Kidney epithelial cell (primary cell): ENCODE results near the gene BLMH. TPM values are rescaled to one million over a fixed set of nuclear protein-coding genes. Genes with fewer than 3 reads are reported as not detected.

Experiments
- DNase-seq: peaks from one replicate; pipeline ENCODE4 v3.0.0-alpha.2; 2010; ENCODE audit warnings: low read depth
- H3K27me3 ChIP-seq: 2 replicates; pipeline ENCODE4 v1.6.0; 2011; ENCODE audit warnings: low read length; ENCODE audit not compliant: control insufficient read depth, insufficient read depth
- H3K36me3 ChIP-seq: 2 replicates; pipeline ENCODE4 v1.5.1; 2011; ENCODE audit warnings: low read length; ENCODE audit not compliant: control insufficient read depth, insufficient read depth
- H3K4me3 ChIP-seq: 2 replicates; pipeline ENCODE4 v1.5.1; 2011; ENCODE audit warnings: low read depth, mild to moderate bottlenecking, control low read depth, low read length
- CTCF ChIP-seq: IDR thresholded peaks from 2 replicates; pipeline ENCODE4 v1.5.1; 2011; ENCODE audit warnings: mild to moderate bottlenecking, moderate library complexity, low read length, control low read depth, inconsistent platforms; ENCODE audit not compliant: insufficient read depth, poor library complexity, severe bottlenecking
- total RNA-seq: library from RNA; depleted of rRNA; stranded (reverse); fragments of >200 nt; gene quantifications from 2 replicates; pipeline ENCODE4 v1.2.3, GENCODE V29; 2015

BLMH gene
- total RNA-seq, 1 donor from 2014 or later = 29.4 TPM

DNA sequence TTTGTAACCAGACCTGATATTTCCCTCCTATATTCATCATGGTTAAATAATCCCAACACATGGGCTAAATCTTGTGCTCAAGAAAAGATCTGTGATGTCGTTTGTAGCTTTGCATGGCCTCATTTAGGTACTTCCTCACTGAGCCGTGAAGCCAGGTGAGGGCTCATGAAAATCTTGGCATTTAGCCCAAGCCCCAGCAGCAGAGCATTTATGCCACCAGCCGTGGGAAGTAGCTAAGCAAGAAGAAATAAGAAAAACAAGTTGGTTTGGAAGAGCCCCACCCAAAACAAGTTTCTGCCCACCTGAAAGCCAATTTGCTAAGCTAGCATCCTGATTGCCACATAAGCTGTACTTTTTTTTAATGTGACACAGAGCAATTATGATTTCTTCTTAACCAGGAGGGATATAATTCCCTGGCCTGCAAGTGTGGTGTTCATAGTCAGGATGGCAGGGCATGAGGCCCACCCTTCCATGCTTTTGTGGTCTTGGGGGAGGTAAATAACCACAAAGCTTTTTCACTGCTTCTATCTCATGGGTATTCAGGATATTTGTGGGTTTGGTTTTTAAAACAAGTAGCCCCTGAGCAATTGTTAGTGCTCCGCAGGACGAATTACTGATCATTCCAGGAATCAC, 31.6 kb upstream of the BLMH start:
- H3K4me3 ChIP-seq = no peak overlapping the region
- DNase-seq = no peak
- no peak for TF ChIP-seq CTCF
- no peaks in the 10 kb centered on the region for H3K36me3 ChIP-seq
- no peaks in the 10 kb centered on the region for H3K27me3 ChIP-seq

GRCh38 chr17:30321314-30321713, 29.6 kb upstream of the BLMH start:
- Histone ChIP-seq H3K27me3 (no peaks in the 10 kb centered on the region), H3K4me3 (no peak overlapping the region), H3K36me3 (no peaks in the 10 kb centered on the region)
- no peak for TF ChIP-seq CTCF
- no peak for DNase-seq

- H3K4me3 ChIP-seq = no peak overlapping the region
- DNase-seq = no peak
- no peak for TF ChIP-seq CTCF
- H3K27me3 ChIP-seq = no peaks in the 10 kb centered on the region
- no peaks in the 10 kb centered on the region for H3K36me3 ChIP-seq
These were observed 26.4 kb upstream of the BLMH start for GRCh38 chr17:30318155-30318554.

DNA sequence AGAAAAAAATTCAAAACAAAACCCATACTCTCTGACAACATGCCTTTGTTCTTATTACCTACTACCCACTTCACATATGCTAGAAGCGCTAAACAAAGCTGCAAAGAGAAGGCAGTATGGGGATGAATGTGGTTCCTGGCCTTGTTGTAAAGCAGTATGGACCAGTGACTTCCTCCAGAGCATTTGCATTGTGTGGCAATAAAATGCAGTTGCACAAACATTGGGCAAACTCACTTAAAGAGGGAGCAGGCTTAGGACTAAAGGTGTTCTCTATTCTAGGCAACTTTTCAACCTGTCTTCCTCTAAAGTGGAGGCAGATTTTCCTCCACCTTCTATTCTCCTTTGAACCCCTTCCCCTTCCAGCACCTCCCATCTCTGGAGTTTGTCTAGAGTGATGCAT, 25.0 kb upstream of the BLMH start:
- H3K27me3 ChIP-seq = no peaks in the 10 kb centered on the region
- H3K36me3 ChIP-seq = no peaks in the 10 kb centered on the region
- no peak for DNase-seq
- no peak for TF ChIP-seq CTCF
- H3K4me3 ChIP-seq = no peak overlapping the region

DNA sequence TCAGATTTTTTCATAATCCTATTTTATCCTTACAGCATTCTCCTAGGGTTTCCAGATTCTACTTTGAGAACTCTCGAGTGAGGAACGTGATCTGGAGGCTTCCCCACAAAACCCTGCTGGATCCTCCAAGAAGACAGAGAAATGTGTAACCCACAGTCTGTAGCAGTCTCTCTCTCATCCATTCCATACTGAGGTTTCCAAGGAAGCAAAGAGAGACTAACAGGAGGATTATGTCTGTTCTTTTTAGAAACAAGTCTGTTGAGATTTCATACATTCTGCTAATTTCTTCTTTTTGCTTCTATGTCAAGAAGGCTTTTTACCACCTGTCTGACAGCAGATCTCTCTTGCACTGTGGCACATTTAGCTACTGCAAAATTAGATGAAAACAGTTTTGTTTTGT, 23.4 kb upstream of the BLMH start:
- H3K36me3 ChIP-seq = no peaks in the 10 kb centered on the region
- no peak for TF ChIP-seq CTCF
- no peak for DNase-seq

GRCh38 chr17:30314474-30314873, 22.7 kb upstream of the BLMH start:
- Histone ChIP-seq H3K36me3 (no peaks in the 10 kb centered on the region), H3K27me3 (no peaks in the 10 kb centered on the region), H3K4me3 (no peak overlapping the region)
- TF ChIP-seq CTCF = no peak
- DNase-seq = no peak

More for the DNA sequence above, 23.4 kb upstream of the BLMH start:
- Histone ChIP-seq H3K27me3 (no peaks in the 10 kb centered on the region), H3K4me3 (no peak overlapping the region)
